Islet precursor cell (in vitro differentiated cells): Measurements from ENCODE around the gene GANAB.
A peak's percentile ranks its signal among the peaks of the same experiment; 100 is the strongest.
"Not testable (repeated sequence)": the region's sequence is repeated elsewhere in the genome, so short reads cannot be mapped to it uniquely, and the experiment has no call there.

Experiments
- DNase-seq: peaks from one replicate; pipeline ENCODE4 v3.0.0-alpha.2; 2018

GANAB gene

GRCh38 chr11:62600367-62601121 lies 45.9 kb downstream of the GANAB start:
- peak; percentile 30 for DNase-seq

DNA sequence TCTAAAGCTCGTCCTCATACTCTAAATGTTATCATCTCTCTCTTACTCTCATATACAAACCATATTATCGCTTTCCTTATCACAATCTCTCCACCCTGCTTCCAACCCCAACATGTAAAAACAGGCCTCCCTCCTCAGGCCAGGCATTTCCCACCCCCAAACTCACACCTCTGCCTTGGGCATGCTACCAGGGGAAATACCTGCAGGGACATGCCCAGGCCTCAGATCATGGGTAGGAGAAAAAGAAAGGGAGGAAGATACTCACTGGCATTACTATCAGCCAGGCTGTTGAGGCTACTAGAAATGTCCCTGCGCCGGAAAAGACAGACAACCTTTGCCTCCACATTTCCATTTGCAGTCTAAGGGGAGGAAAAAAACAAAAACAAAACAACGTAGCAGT lies 46.5 kb downstream of the GANAB start:
- DNase-seq, result peak; percentile 45

- DNase-seq, result peak; percentile 98
These were observed 47.2 kb downstream of the GANAB start for GRCh38 chr11:62599069-62599696.

DNA sequence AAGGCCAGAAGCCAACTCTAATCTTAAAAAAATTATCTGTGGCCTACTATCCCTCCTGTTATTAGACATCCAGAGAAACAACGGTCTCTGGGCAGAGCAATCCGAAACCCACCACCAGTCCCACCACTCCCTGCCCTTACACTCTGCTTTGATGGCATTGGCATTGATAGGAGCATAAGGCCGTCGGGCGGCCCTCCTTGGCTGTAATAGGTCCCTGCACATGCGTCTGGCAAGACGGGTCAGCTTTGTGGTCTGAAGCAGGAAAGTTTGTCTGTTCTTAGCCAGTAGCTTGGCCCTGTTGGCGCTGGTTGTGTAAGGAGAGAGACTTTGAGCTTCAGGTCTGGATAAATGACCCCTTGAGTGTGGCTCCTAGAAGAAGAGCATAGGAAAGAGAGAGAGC lies 51.3 kb downstream of the GANAB start:
- no peak for DNase-seq

GRCh38 chr11:62593434-62594044 lies 52.9 kb downstream of the GANAB start:
- peak; percentile 84 for DNase-seq

- no peak for DNase-seq
These were observed 53.4 kb downstream of the GANAB start for GRCh38 chr11:62592989-62593421.

DNA sequence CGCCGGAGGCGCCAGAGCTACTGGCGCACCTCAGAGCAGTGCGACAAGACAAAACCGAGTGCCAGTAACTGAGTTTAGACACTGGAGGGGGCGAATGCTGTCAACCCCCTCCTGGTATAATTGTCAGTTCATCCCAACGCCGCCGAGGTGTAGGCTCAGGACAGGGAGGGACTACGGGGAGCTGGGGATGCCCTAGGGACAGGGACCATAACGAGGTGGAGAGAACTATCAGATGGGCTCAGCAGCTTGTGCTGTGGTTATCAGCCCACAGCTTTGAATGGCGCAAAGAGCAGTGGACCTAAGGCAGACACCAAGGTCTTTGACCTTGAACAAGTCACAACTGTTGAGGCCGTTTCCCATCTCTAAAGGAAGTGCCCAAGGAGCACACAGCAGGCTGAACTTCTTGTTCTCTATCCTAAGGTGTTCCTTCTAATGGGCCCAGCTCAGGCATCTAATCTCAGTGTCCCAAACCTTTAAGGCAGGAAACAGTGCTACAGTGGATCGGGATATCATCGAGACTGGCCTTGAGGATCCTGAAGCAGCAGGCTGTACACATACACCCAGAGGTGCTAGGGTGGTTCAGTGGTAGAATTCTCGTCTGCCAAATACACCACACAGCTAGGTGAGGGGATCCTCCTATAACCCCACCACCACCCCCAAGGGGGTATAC lies 54.1 kb downstream of the GANAB start:
- DNase-seq, result no peak

DNA sequence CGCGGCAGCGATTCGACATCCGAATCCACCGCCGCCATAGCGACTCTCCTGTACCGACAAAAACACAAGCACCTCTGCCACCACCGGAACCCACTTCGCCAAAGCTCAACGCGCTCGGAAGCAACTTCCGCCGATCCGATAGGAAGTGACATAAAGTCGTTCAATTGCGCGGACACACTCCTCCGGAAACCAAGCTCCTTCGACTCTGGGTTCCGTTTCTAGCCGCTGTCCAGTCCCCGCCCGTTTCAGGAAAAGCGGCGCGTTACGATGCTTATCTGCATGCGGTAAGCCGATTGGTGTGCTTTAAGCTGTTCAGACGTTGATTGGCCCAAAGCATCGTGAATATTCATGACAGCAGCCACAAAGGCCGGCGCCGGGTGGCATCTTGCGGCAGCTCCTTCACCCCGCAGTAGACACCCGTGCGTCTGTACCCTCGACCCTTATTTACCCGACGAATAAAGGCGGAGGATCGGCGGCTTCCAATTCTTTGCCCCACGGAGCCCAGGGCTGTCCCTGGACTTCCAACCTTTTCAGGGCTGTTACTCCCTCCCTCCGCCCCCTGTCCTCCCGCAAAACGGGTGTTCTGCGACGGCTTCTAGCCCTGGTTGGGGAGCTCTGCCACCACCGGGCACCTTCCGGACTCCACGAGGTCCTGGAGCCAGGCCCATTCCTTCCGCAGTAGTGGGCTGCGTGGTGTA lies 54.8 kb downstream of the GANAB start, which contains the start of gene TUT1:
TUT1 (minus strand) TSS at position 76 of the 698 bp plus-strand sequence; CDS start at position 38, 38 bp downstream.
- DNase-seq, result peak; percentile 99

GRCh38 chr11:62588966-62589637 lies 57.3 kb downstream of the GANAB start:
- DNase-seq, result no peak

DNA sequence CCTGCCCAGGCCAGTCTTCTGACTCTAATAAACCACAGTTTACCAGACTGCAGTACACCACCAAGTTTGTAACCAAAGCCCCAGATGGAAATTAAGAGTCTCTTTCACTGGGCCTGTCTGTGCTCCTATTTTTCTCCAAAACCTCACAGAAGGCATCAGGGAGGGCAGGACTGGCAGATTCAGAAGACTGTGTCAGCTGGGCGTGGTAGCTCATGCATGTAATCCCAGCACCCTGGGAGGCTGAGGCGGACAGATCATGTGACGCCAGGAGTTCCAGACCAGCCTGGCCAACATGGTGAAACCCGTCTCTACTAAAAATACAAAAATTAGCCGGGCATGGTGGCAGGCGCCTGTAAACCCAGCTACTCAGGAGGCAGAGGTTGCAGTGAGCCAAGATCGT lies 61.1 kb downstream of the GANAB start:
- DNase-seq, result not testable (repeated sequence)

GRCh38 chr11:62581735-62582134 lies 64.7 kb downstream of the GANAB start:
- not testable (repeated sequence) for DNase-seq

GRCh38 chr11:62580959-62581715 lies 65.3 kb downstream of the GANAB start:
- no peak for DNase-seq

- no peak for DNase-seq
These were observed 67.2 kb downstream of the GANAB start for GRCh38 chr11:62579252-62579651.

DNA sequence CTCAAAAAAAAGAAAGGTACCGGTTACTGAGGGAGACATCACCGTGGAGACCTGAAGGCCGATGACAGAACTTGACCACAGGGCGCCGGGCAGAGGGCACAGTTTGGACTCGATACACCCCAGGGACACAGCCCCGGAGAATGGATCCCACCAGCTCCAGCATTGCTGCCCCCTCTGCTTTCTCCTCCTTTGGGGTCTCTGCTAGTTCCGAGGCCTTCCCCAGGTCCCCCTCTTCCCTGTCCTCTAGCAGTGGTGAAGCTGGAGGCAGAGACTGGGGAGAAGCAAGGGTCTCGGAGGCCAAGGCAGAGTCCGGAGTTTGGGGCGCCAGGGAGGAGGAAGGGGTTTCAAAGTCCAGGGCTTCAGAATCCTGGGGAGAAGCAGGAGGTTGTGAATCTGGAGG lies 67.9 kb downstream of the GANAB start:
- DNase-seq, result no peak

- DNase-seq, result no peak
These were observed 69.2 kb downstream of the GANAB start for GRCh38 chr11:62577046-62577714.

DNA sequence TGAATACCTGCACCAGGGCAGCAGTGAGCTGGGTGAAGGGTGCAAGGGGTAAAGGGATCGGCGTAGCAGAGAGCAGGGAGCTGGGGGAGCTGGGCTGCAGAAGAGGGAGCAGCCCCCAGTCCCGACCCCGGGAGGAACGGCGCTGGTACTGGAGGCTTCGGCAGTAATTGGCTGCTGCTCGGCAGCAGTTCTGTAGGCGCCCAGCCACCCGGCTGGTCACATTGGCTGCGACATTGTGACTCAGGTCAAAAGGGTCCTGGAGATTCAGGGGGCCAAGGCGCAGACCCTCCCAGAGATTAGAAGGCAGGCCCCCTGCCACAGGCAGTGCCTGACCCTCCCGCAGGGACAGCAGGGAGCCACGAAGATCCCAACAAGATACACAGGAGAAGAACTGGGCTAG lies 70.6 kb downstream of the GANAB start:
- no peak for DNase-seq

DNA sequence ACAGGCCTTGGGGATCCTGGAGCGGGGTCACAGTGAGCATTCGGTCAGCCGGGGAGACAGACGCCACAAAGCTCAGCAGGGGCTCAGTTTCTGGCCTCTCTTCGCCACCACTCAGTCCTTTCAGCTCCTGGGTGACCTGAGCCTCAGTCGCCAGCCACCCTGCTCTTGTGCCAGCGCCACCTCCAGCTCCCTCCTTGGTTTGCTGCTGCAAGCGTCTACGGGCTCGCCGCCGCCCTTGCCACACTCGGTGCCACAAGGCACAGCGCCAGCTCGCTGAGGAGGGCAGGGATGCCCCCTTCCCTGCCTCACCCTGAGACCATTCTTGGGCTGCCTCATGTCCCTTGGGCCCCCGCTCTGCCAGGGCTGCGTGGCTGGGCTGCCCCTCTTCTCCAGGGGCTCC lies 71.3 kb downstream of the GANAB start:
- no peak for DNase-seq
